ENCODE data around the gene BSG. TPM values are rescaled to one million over a fixed set of nuclear protein-coding genes. Genes with fewer than 3 reads are reported as not detected.
A peak's percentile ranks its signal among the peaks of the same experiment; 100 is the strongest.

BSG gene
- total RNA-seq, 1 donor from 2014 or later = 330 TPM

GRCh38 chr19:572743-573518 lies 535 bp downstream of the BSG start:
- peak overlapping the region; percentile 89 for H3K4me2 ChIP-seq
- H3K9me3 ChIP-seq (ENCODE audit: low read depth) = no peaks in the 10 kb centered on the region
- peaks cover 36% of the 10 kb centered on the region for H3K4me1 Mint-ChIP-seq
- no peak overlapping the region for H3K27ac Mint-ChIP-seq
- H3K27me3 ChIP-seq = peaks cover 8% of the 10 kb centered on the region
- TF ChIP-seq EZH2phosphoT487 (IDR thresholded peaks at IDR 0.05) = no peak
- TF ChIP-seq CTCF (IDR thresholded peaks at IDR 0.05) = no peak
- no peak for TF ChIP-seq EZH2 (IDR thresholded peaks at IDR 0.05)
- H3K36me3 Mint-ChIP-seq = peaks cover 10% of the 10 kb centered on the region
- peaks cover 20% of the 10 kb centered on the region for H3K4me1 ChIP-seq
- H3K27ac ChIP-seq = peak overlapping the region; percentile 36
- peaks cover 13% of the 10 kb centered on the region for H3K27me3 Mint-ChIP-seq (ENCODE audit: insufficient read depth, low read depth)
- peaks cover 11% of the 10 kb centered on the region for H3K9me3 Mint-ChIP-seq
- peaks cover 56% of the 10 kb centered on the region for H3K79me2 ChIP-seq (ENCODE audit: low read depth)
- peak; percentile 78 for DNase-seq (ENCODE audit: low spot score)
- H4K20me1 ChIP-seq (ENCODE audit: low read depth) = peaks cover 55% of the 10 kb centered on the region
- H3K9ac ChIP-seq = peak overlapping the region; percentile 89
- H3K36me3 ChIP-seq = no peaks in the 10 kb centered on the region
- peaks cover 43% of the 10 kb centered on the region for H3F3A ChIP-seq (ENCODE audit: low read depth)
- H3K4me3 ChIP-seq = peak overlapping the region; percentile 97
- H2AFZ ChIP-seq (replicated peaks) = no peak overlapping the region
- peak overlapping the region; percentile 96 for H3K4me3 Mint-ChIP-seq

- peak overlapping the region; percentile 97 for H3K4me3 ChIP-seq
- no peaks in the 10 kb centered on the region for H3K36me3 ChIP-seq
- peaks cover 43% of the 10 kb centered on the region for H3F3A ChIP-seq (ENCODE audit: low read depth)
- peaks cover 61% of the 10 kb centered on the region for H3K79me2 ChIP-seq (ENCODE audit: low read depth)
- no peak for TF ChIP-seq CTCF (IDR thresholded peaks at IDR 0.05)
- no peak for TF ChIP-seq EZH2phosphoT487 (IDR thresholded peaks at IDR 0.05)
- TF ChIP-seq EZH2 (IDR thresholded peaks at IDR 0.05) = no peak
- H2AFZ ChIP-seq (replicated peaks) = no peak overlapping the region
- H3K27ac ChIP-seq = peak overlapping the region; percentile 36
- H3K4me1 Mint-ChIP-seq = peaks cover 36% of the 10 kb centered on the region
- no peak overlapping the region for H3K27ac Mint-ChIP-seq
- H3K9me3 ChIP-seq (ENCODE audit: low read depth) = no peaks in the 10 kb centered on the region
- peaks cover 60% of the 10 kb centered on the region for H4K20me1 ChIP-seq (ENCODE audit: low read depth)
- peaks cover 20% of the 10 kb centered on the region for H3K4me1 ChIP-seq
- DNase-seq (ENCODE audit: low spot score) = no peak
- H3K27me3 Mint-ChIP-seq (ENCODE audit: insufficient read depth, low read depth) = peaks cover 13% of the 10 kb centered on the region
- peaks cover 11% of the 10 kb centered on the region for H3K9me3 Mint-ChIP-seq
- H3K4me3 Mint-ChIP-seq = peak overlapping the region; percentile 92
- peak overlapping the region; percentile 89 for H3K4me2 ChIP-seq
- peaks cover 8% of the 10 kb centered on the region for H3K27me3 ChIP-seq
- peak overlapping the region; percentile 89 for H3K9ac ChIP-seq
- H3K36me3 Mint-ChIP-seq = peaks cover 12% of the 10 kb centered on the region
Measured at GRCh38 chr19:573519-573825, 1.1 kb downstream of the BSG start.

- H2AFZ ChIP-seq (replicated peaks) = no peak overlapping the region
- Mint-ChIP-seq H3K36me3 (peaks cover 7% of the 10 kb centered on the region), H3K27me3 (ENCODE audit: insufficient read depth, low read depth) (peaks cover 12% of the 10 kb centered on the region), H3K9me3 (peaks cover 6% of the 10 kb centered on the region), H3K27ac (no peak overlapping the region), H3K4me3 (peak overlapping the region; percentile 92), H3K4me1 (peaks cover 32% of the 10 kb centered on the region)
- H3K4me1 ChIP-seq = peaks cover 20% of the 10 kb centered on the region
- peaks cover 74% of the 10 kb centered on the region for H4K20me1 ChIP-seq (ENCODE audit: low read depth)
- H3K27ac ChIP-seq = peak overlapping the region; percentile 84
- H3F3A ChIP-seq (ENCODE audit: low read depth) = peaks cover 38% of the 10 kb centered on the region
- no peaks in the 10 kb centered on the region for H3K9me3 ChIP-seq (ENCODE audit: low read depth)
- peak overlapping the region; percentile 97 for H3K4me3 ChIP-seq
- H3K27me3 ChIP-seq = peaks cover 8% of the 10 kb centered on the region
- H3K4me2 ChIP-seq = peak overlapping the region; percentile 89
- TF ChIP-seq CTCF (IDR thresholded peaks at IDR 0.05) (no peak), EZH2phosphoT487 (IDR thresholded peaks at IDR 0.05) (no peak), EZH2 (IDR thresholded peaks at IDR 0.05) (no peak)
- peak; percentile 77 for DNase-seq (ENCODE audit: low spot score)
- H3K36me3 ChIP-seq = no peaks in the 10 kb centered on the region
- no peak overlapping the region for H3K9ac ChIP-seq
- peaks cover 75% of the 10 kb centered on the region for H3K79me2 ChIP-seq (ENCODE audit: low read depth)
Measured at GRCh38 chr19:574658-575526, 2.5 kb downstream of the BSG start.
